HUES48 (cell line): ENCODE data around the gene SPRR2F.
"Not testable (repeated sequence)": the region's sequence is repeated elsewhere in the genome, so short reads cannot be mapped to it uniquely, and the experiment has no call there.

Experiments
- H3K27ac ChIP-seq: one replicate; pipeline ENCODE4 v1.7.0; 2013; ENCODE audit warnings: low read depth, low read length, inconsistent platforms
- H3K27me3 ChIP-seq: 2 replicates; pipeline ENCODE4 v1.6.1; 2013; ENCODE audit warnings: mild to moderate bottlenecking, low read length; ENCODE audit not compliant: control insufficient read depth, insufficient read depth
- H3K36me3 ChIP-seq: 2 replicates; pipeline ENCODE4 v1.6.1; 2013; ENCODE audit warnings: low read length; ENCODE audit not compliant: control insufficient read depth, insufficient read depth
- H3K4me1 ChIP-seq: 2 replicates; pipeline ENCODE4 v1.6.1; 2013; ENCODE audit warnings: mild to moderate bottlenecking, low read length; ENCODE audit not compliant: control insufficient read depth, insufficient read depth
- H3K4me3 ChIP-seq: 2 replicates; pipeline ENCODE4 v1.5.1; 2013; ENCODE audit warnings: mild to moderate bottlenecking, low read depth, low read length
- H3K9ac ChIP-seq: 2 replicates; pipeline ENCODE4 v1.6.1; 2013; ENCODE audit warnings: mild to moderate bottlenecking, low read depth, low read length, moderate library complexity
- H3K9me3 ChIP-seq: 2 replicates; pipeline ENCODE4 v1.6.1; 2013; ENCODE audit warnings: low read length; ENCODE audit not compliant: control insufficient read depth, insufficient read depth

Gene SPRR2F

GRCh38 chr1:153113416-153113815 is at the start of gene SPRR2F:
Gene SPRR2F (minus strand): TSS chr1:153113516. CDS start chr1:153112733, 783 bp downstream.
- Histone ChIP-seq H3K27me3 (no peaks in the 10 kb centered on the region), H3K4me1 (no peaks in the 10 kb centered on the region), H3K4me3 (no peak within 1 kb of the TSS), H3K36me3 (no peaks in the 10 kb centered on the region), H3K9ac (no peak within 1 kb of the TSS), H3K27ac (no peak within 1 kb of the TSS), H3K9me3 (no peaks in the 10 kb centered on the region)

- Histone ChIP-seq H3K4me1 (no peaks in the 10 kb centered on the region), H3K27me3 (no peaks in the 10 kb centered on the region), H3K9me3 (peaks cover 28% of the 10 kb centered on the region), H3K27ac (no peak overlapping the region), H3K36me3 (no peaks in the 10 kb centered on the region), H3K4me3 (no peak overlapping the region), H3K9ac (no peak overlapping the region)
Observed at GRCh38 chr1:153155541-153155940, 42.2 kb upstream of the SPRR2F start.

DNA sequence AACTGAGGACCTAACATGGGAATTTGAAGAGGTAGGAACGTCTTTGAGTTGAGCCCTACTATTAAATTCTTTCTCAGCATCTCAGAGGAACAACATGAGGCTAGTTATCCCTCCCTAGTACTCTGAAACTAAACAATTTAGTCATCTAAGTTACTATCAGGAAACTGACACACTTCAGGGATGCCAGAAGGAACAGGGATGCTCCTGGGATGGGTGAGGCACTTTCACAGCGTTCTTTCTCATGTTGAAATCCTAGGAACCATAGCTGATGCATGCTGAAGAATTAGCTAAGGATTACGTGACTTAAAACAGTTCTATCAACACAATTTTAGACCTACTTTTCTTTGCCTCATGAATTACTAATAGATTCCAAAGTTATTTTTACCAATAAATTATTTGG is 39.2 kb upstream of the SPRR2F start:
- no peak overlapping the region for H3K9ac ChIP-seq
- H3K4me1 ChIP-seq = no peaks in the 10 kb centered on the region
- H3K27ac ChIP-seq = no peak overlapping the region
- no peaks in the 10 kb centered on the region for H3K27me3 ChIP-seq
- H3K4me3 ChIP-seq = no peak overlapping the region
- peaks cover 3% of the 10 kb centered on the region; the same call in 1 of the 2 replicates for H3K9me3 ChIP-seq
- H3K36me3 ChIP-seq = no peaks in the 10 kb centered on the region

DNA sequence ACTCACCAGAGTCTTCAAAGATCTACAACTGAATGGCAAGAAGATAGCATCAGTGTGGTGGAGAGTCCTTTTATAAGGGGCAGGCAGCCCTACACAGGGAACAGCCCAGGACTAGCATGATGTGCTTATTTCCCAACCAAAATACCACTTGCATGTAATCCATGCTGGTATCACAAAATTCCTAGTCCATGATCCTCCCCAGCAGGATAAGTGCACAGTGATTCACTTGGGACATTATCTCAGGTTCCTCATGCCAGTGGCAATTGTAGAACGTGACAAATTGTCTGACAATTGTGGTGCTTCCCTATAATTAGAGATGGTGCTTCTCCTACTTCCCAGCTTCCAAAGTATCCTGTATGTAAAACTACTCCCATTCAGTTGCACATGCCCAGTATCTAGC is 37.5 kb upstream of the SPRR2F start, which contains the start of gene SPRR2G:
Gene SPRR2G (minus strand): TSS at position 45 of the 400 bp plus-strand sequence. CDS start 780 bp downstream, outside the sequence.
- H3K4me3 ChIP-seq = no peak within 1 kb of the TSS
- no peaks in the 10 kb centered on the region for H3K4me1 ChIP-seq
- H3K27ac ChIP-seq = no peak within 1 kb of the TSS
- H3K9me3 ChIP-seq = no peaks in the 10 kb centered on the region
- H3K27me3 ChIP-seq = no peaks in the 10 kb centered on the region
- H3K36me3 ChIP-seq = no peaks in the 10 kb centered on the region
- H3K9ac ChIP-seq = no peak within 1 kb of the TSS

- no peak overlapping the region for H3K4me3 ChIP-seq
- no peak overlapping the region for H3K9ac ChIP-seq
- no peaks in the 10 kb centered on the region for H3K27me3 ChIP-seq
- no peaks in the 10 kb centered on the region for H3K36me3 ChIP-seq
- no peak overlapping the region for H3K27ac ChIP-seq
- 0 out of 2 replicates have a peak, but pooled peaks cover 1% of the 10 kb centered on the region for H3K4me1 ChIP-seq
- H3K9me3 ChIP-seq = no peaks in the 10 kb centered on the region
Observed at GRCh38 chr1:153141377-153141776, 28.1 kb upstream of the SPRR2F start.

- Histone ChIP-seq H3K4me1 (peaks cover 10% of the 10 kb centered on the region), H3K9me3 (no peaks in the 10 kb centered on the region), H3K27ac (no peak overlapping the region), H3K4me3 (no peak overlapping the region), H3K27me3 (no peaks in the 10 kb centered on the region), H3K36me3 (no peaks in the 10 kb centered on the region), H3K9ac (no peak overlapping the region)
Observed at GRCh38 chr1:153140484-153140883, 27.2 kb upstream of the SPRR2F start.

- H3K4me3 ChIP-seq = no peak overlapping the region
- no peak overlapping the region for H3K27ac ChIP-seq
- H3K36me3 ChIP-seq = no peaks in the 10 kb centered on the region
- peaks cover 27% of the 10 kb centered on the region for H3K4me1 ChIP-seq
- no peak overlapping the region for H3K9ac ChIP-seq
- H3K9me3 ChIP-seq = no peaks in the 10 kb centered on the region
- no peaks in the 10 kb centered on the region for H3K27me3 ChIP-seq
Observed at GRCh38 chr1:153133743-153134142, 20.4 kb upstream of the SPRR2F start.

GRCh38 chr1:153133267-153133666 is 20.0 kb upstream of the SPRR2F start:
- H3K4me3 ChIP-seq = no peak overlapping the region
- no peaks in the 10 kb centered on the region for H3K36me3 ChIP-seq
- H3K27ac ChIP-seq = no peak overlapping the region
- no peaks in the 10 kb centered on the region for H3K9me3 ChIP-seq
- no peaks in the 10 kb centered on the region for H3K27me3 ChIP-seq
- peaks cover 27% of the 10 kb centered on the region for H3K4me1 ChIP-seq
- H3K9ac ChIP-seq = no peak overlapping the region

DNA sequence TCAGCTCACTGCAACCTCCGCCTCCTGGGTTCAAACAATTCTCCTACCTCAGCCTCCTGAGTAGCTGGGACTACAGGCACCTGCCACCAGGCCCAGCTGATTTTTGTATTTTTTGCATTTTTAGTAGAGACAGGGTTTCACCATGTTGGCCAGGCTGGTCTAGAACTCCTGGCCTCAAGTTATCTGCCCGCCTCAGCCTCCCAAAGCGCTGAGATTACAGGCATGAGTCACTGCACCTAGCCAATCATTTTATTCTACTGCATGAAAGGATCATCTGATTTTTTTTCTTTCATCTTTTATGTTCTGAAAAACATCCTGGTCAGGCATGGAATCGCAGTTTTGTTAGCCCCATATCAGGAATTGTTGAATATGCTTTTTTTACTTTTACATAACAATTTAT is 15.4 kb upstream of the SPRR2F start:
- H3K27me3 ChIP-seq, H3K4me3 ChIP-seq, H3K36me3 ChIP-seq, H3K27ac ChIP-seq, H3K9ac ChIP-seq: not testable (repeated sequence)
- H3K4me1 ChIP-seq = peaks cover 12% of the 10 kb centered on the region
- H3K9me3 ChIP-seq = peaks cover 20% of the 10 kb centered on the region

GRCh38 chr1:153127296-153127695 is 14.0 kb upstream of the SPRR2F start:
- peaks cover 19% of the 10 kb centered on the region for H3K4me1 ChIP-seq
- H3K9ac ChIP-seq = no peak overlapping the region
- H3K27ac ChIP-seq = no peak overlapping the region
- no peaks in the 10 kb centered on the region for H3K36me3 ChIP-seq
- no peak overlapping the region for H3K4me3 ChIP-seq
- H3K27me3 ChIP-seq = no peaks in the 10 kb centered on the region
- peaks cover 20% of the 10 kb centered on the region for H3K9me3 ChIP-seq

- H3K36me3 ChIP-seq = no peaks in the 10 kb centered on the region
- no peak overlapping the region for H3K4me3 ChIP-seq
- H3K9me3 ChIP-seq = peaks cover 20% of the 10 kb centered on the region
- H3K27me3 ChIP-seq = no peaks in the 10 kb centered on the region
- no peak overlapping the region for H3K27ac ChIP-seq
- H3K4me1 ChIP-seq = peaks cover 16% of the 10 kb centered on the region
- no peak overlapping the region for H3K9ac ChIP-seq
Observed at GRCh38 chr1:153125536-153125935, 12.2 kb upstream of the SPRR2F start.

- peaks cover 16% of the 10 kb centered on the region for H3K4me1 ChIP-seq
- not testable (repeated sequence) for H3K36me3 ChIP-seq, H3K9ac ChIP-seq, H3K27me3 ChIP-seq, H3K4me3 ChIP-seq
- H3K9me3 ChIP-seq = peaks cover 20% of the 10 kb centered on the region
- H3K27ac ChIP-seq = peak overlapping the region; percentile 97
Observed at GRCh38 chr1:153123793-153124192, 10.5 kb upstream of the SPRR2F start.
